Measurements from ENCODE around the gene ERCC3.
"Not testable (repeated sequence)": the region's sequence is repeated elsewhere in the genome, so short reads cannot be mapped to it uniquely, and the experiment has no call there.

Gene ERCC3

DNA sequence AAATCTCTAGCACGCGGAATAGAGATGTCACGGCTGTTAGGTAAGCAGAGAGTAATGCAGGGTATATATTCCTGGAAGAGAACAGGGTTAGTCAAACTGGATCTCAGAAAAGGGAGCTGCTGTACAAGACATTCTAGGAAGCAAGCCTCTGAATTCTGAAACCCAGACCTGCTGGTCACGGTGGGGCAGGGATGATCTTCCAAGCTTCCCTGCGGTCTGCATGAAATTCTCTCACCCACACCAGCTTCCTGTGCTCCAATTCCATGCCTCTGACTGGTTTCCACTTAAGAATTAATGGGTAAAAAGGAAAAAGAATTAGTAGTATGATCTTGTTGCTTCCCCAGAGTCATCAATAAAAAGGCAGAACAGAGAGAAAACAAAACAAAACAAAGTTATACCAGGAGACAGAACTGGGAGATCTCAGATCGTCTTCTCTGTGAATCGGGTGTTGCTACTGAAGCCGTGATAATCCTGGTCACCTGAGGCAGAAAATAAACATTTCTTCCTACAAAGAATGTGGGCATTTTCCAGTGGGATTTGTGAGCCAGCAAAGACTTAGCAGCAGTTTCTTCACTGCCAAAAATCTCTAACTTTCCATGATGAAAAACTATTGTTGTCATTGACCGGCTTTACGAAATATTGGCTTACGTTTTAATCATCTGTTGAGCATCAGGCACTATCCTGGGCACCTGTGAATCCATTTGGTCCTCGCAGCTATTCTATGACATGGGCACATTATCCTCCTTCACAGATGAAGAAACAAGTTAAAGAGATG, 68.6 kb downstream of the ERCC3 start:
- DNase-seq, result no peak

GRCh38 chr2:127224135-127224534, 69.8 kb downstream of the ERCC3 start:
- not testable (repeated sequence) for DNase-seq

DNA sequence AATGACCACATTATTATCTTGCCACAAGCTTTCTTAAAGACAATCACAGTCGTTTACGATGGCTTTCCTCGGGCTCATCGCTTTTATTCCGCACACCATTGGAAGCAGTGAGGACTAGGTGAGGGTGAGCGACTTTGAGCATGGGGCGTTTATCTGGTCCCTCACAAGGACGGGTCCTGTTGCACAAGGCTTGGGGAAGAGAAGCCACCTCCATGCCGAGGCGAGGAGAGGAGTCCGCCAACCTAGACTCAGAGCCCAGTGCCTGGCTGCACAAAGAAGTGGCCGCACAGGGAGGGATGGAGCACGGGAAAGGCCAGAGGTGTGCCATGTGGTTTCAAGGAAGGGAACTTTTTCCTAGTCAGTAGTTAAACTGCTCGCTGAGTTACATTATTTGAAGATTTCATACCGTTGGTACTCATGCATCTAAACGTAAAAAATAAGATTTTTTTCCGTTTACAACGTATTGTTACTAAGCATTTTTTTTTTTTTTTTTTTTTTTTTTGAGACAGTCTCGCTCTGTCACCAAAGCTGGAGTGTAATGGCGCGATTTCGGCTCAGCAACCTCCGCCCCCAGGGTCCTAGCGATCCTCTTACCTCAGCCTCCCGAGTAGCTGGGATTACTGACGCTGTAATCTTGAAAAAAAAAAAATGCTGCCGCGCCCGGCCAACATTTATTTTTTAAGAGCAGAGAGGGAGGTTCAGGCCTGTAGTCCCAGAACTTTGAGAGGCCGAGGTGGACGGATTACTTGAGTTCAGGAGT, 73.0 kb downstream of the ERCC3 start:
- no peak for DNase-seq

GRCh38 chr2:127220102-127220767, 73.7 kb downstream of the ERCC3 start, which contains the start of gene CYP27C1:
CYP27C1 (minus strand) TSS chr2:127220299; CDS start chr2:127220270, 29 bp downstream.
- DNase-seq, result no peak

GRCh38 chr2:127219171-127220070, 74.5 kb downstream of the ERCC3 start:
- peak; percentile 8 for DNase-seq

- no peak for DNase-seq
Observed at GRCh38 chr2:127218812-127219170, 75.2 kb downstream of the ERCC3 start.

DNA sequence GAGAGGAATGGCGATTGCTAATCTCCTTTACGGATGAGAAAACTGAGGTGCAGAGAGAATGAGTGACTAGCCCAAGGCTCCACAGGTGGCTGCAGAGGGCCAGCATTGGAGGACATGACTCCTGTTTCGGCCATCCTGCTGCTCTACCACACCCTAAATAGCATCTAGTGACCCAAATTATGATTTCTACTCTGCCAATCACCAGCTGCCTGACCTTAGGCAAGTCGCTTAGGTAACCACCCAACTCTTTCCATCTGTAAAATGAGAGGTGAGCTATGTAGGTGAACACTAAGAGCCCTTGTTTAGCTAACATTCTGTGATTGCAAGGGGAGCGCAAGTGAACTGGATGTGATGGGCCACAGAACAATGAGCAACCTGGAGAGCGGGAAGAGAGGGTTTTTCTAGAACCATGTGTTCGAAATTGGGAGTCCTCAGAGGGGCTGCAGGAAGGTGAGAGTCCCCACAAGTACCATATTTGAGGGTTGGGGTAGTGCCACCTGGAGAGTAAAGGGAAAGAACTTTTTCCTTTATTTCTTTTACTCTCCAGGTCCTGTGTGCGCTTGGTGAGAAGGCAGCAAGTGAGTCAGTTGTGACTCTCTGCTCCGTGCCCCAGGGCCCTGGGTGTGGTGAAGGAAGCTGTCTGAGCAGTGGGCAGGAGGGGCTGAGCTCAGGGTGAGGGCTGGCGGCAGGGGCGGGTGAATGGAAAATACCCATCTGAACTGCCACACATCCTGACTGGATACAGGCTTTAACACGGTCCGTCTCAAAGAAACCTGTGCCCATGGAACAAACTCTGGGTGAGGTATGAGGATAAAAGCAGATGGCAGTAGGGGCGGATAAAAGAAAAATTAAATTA, 76.2 kb downstream of the ERCC3 start:
- DNase-seq, result no peak

DNA sequence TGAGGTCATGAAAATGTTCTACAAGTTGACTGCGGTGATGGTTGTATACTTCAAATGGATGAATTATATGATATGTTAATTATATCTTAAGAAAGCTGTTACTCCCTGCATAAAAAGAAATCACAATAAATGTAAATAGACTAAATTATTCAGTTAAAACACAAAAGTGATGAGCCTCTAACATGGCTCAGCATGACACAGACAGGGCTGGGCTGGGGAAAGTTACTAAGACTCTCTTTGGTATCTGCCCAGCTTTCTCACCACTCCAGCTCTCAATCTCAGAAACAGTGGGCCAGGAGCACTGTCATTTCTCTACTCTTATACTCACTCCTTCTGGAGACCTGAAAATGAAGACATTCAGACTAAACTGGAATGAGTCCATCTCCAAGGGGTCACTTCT, 77.4 kb downstream of the ERCC3 start:
- DNase-seq, result no peak

GRCh38 chr2:127216095-127216494, 77.8 kb downstream of the ERCC3 start:
- no peak for DNase-seq

- DNase-seq, result not testable (repeated sequence)
Observed at GRCh38 chr2:127214201-127214600, 79.7 kb downstream of the ERCC3 start.

DNA sequence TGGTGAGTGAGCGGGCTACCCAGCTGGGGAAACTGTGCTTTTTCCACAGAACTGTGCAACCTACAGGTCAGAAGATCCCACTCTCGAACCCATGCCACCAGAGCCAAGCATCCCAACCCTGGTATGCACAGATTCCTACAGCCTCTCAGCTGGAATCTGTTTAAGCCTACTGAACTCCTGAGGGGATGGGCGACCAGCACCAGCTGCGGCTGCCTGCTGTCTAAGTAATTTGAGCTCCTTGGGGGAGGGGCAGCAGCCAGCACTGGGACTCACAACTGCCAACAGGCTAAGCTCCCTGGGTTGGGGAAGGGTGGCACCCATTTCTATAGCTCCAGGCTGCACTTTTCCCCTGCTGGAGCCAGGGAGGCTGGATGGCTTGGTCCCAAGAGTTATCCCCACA, 85.6 kb downstream of the ERCC3 start:
- peak; percentile 97 for DNase-seq

Data from NCI-H1694 treated with DMSO at 0.1 percent for 48 hours (cell line).